NCI-H82 (cell line): ENCODE results near the gene SORCS1.
A peak's percentile ranks its signal among the peaks of the same experiment; 100 is the strongest.

ENCODE experiments used
- DNase-seq: peaks from one replicate; lab custom pipeline; 2025; lab: John Stamatoyannopoulos, UW

The SORCS1 gene

DNA sequence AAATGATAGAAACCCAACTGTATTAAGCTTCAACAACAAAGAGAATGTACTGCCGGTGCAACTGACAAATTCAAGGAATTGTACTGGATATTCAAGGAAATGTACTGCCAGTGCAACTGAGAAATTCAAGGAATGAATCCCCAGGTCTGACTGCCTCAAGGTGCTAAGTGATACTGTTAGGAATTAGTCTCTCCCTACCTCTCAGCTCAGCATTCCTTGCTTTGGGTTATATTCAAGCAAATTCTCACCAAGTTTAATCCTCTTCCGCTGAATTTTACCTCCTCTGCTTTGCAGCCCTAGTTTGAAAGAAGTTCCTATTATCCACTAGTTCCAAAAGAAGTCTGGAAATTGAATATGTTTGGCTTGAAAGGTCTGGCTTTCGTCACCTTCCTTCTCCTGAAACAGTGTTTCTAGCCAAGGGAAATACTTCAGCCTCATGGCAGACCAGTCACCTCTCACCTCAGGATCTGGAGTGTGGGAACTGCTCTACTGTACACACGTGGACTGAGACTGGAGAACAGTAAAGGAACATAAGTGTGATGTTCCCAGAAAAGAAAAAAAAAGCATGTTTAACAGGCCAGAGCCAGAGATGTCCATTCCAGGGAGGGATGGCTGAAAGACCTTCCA lies 60.4 kb downstream of the SORCS1 start:
- no peak for DNase-seq

GRCh38 chr10:107103174-107104025 lies 61.1 kb downstream of the SORCS1 start:
- no peak for DNase-seq

DNA sequence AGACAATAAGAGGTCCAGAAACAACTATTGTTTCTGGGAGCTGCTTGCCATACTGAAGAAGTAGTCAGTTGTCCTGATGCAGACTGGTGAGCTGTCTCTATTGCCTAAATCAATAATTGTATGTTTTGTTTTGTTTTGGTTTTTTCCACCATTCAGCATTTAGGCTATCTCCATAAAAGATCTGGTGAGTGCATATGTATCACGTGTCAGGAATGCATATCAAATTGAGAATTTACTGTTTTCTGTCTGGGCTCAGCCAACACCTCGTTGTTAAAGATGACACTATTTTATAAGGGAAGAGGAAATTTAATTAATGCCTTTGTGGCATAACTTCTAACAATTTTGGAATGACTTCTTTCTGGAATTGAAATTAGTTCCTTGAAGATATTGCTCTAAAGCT lies 66.2 kb downstream of the SORCS1 start:
- DNase-seq: no peak

DNA sequence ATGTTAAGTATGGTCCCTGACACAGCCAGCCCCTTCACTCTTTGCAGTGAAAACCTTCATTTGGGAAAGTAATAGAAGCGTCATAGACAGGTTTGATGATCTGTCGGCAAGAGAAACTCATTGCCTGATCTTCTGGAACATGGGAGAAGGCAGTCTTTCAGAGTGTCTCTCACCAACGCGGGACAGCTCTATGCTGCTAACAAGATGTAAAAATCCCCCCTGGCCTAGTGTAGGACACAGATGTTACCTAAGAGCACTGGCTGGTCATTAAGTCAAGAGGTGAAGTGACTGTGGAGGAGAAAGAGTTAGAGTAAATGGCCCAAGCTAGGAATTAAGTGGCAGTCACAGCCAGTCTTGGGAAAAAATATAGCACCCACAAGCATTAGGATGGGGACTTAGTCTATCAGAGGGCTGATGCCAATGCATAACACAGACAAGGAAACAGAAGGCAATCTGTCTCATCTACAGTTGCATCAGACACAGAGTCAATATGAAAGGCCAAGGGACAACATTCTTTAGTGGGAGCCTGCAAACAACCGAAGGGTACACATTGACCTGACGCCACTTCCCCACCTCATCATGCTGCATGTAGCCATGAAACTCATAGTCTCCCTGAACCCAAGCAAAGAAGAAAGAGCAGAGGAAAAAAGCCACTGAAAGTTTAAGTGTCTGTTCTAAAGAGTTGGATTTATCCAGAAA lies 69.5 kb downstream of the SORCS1 start:
- DNase-seq: no peak

DNA sequence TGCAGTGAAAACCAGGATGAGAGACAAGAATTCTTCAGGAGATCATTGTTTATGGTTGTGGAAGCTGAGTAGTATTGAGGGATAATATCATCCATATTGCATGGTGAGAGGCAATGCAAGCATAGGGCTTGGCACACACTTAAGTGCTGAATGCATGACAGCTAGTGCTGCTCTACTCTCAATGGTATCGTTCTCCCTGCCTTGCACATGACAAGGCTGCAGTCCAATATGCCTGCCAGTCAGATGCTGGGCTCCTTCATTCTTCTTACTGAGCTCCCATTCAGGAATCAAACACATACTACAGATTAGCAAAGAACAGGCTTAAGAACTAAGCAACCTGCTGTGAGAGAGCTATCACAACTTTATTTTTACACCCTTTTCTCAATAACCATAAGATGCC lies 72.2 kb downstream of the SORCS1 start:
- DNase-seq: no peak

DNA sequence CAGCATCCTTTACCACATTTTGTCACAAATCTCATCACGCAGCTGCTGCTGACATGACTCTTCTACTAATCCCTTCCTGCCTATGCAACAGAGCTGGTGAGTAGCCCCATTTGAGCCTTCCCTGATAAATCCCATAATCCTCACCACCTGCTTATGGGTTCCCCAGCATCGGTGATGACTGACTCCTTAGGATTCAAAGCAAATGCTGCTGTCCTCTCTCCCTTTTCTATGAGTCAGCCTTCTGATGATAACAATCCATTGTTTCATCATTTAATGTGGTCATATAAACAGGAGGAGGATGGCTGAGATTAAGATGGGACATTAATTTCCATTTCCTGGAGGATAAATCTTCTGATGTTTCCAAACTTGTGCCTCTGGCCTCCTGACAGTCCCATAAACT lies 73.4 kb downstream of the SORCS1 start:
- DNase-seq: peak; percentile 97

- no peak for DNase-seq
Measured at GRCh38 chr10:107085665-107086525, 78.6 kb downstream of the SORCS1 start.

DNA sequence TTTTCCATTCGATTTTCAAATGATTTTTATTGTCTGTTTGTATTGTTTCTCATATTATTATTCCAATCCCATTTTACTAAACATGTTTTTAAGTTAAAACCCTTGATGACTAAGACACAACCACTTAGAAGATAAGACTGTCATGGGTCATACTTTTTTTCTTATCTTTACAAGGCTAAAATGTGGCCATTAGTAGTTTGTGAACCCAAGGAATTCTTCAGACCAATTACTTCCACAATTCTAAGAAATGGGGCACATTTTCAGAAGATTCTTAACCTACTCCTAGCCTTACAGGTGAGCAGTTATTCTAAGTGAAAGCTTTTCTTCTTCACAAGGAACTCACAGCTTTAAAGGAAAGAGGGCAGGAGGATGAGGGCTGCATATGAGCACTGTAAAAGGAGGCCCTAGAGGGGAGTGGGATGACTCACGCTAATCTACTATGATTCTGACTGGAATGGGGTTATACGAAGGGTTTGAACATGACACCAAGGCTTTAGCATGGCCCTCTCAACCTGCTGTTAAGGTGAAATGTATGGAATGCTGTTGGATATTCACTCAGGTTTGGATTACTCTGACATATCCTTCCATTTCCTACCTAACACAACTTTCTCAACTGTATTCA lies 81.0 kb downstream of the SORCS1 start:
- DNase-seq: no peak

- DNase-seq: no peak
Measured at GRCh38 chr10:107081644-107082043, 82.9 kb downstream of the SORCS1 start.

DNA sequence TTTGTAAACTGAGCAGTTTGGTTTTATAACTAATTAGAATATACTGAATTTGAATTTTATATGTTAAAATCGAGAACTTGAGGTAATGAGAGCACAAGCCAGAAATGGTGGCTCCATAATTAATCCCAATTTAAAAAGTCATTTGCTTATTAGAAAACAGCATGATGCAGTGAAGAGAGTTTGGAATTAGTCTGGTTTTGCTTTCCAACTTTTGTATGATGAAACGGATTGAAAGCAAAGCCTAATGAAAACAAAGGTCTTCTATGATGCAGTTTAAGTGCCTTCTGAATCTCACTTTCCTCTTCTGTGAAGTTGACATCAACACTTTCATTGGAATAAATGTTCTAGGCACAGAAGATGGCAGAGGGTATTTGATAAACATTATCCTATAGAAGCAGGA lies 89.4 kb downstream of the SORCS1 start:
- no peak for DNase-seq

DNA sequence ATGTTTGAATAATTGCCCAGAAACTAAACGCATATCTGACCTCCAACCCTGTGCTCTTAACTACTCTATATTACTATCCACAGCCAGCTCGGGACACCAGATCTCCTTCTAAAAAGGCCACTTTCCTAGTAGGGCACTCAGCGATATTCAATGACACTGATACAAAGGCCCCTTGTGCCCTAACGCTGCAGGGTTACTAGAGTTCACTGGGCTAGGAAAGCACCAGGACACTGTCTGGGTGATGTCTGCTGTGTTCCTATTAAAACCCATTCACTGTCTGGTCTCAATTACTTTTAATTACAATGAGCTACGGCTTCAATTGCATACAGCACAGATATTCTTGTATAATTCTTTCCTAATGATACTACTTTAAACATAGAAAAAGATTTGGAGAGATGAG lies 91.7 kb downstream of the SORCS1 start:
- DNase-seq: no peak

DNA sequence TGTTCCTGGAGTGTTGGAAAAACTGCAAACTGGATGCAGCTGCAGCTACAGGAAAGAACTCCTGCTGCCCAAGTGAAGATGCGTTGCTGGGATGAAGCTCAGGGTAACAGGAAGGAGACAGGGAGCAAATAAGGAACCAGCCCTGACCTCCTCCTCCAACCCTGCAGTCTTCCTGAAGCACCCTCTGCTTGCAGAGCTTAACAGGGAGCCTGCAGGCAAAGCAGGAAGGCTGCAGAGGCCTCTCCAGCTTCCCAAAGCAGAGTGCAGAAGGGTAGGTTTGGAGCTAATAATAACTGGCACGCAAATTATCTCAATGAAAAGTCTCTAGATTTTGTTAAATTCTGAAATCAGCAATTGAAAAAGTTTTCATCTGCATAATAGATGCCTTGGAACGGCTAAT lies 92.5 kb downstream of the SORCS1 start:
- DNase-seq: no peak

- no peak for DNase-seq
Measured at GRCh38 chr10:107071301-107071700, 93.2 kb downstream of the SORCS1 start.

GRCh38 chr10:107067843-107068242 lies 96.7 kb downstream of the SORCS1 start:
- no peak for DNase-seq

- peak; percentile 27 for DNase-seq
Measured at GRCh38 chr10:107064075-107064474, 100.4 kb downstream of the SORCS1 start.

DNA sequence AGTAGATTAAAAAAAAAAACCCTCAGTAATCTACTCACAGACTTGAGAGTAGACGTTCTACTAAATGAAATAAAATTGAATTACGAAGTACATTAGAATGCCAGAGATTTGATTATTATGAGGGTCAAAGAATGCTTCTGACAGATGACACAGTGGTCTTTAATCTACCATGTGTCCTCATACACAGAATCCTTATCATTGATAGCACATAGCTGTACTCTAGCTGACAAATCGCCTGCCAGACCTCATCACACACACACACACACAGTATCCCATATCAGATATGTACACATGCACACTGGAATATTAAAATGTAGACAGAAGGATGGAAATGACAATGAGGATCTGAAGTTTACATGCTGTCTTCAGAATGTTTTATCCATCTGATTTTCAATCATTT lies 104.6 kb downstream of the SORCS1 start:
- DNase-seq: no peak

DNA sequence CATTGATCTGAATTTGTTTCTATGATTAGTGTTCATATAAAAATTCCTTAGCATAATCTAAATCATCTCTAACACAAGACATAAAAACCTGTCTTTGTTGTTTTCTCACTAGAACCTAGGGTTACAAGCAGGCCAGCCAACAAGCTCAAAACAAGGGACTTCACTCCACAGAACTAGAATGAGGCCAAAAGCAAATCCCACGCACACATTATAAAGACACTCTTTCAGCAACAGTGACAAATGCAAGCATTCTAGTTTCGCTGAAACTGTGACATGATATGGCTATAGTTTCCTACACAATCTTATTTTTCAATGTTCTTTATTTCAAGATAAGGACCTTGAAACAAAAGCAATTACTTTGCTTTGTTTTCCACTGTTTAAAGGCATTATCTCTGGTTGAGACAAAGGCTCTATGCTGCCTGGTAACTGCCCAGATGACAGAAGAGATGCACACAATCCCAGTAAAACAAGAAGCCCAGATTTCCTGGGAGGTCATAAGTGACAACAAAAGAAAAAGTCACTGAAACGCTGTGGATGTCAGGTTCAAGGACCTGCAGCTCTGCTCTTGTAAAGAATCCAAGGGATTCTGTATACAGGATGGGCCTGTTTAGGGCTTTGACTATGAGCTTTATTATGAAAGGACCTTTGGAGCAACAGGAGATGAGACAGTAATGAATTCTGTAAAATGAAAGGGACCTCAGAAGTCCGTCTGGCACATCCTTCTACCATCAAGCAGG lies 105.3 kb downstream of the SORCS1 start:
- no peak for DNase-seq

DNA sequence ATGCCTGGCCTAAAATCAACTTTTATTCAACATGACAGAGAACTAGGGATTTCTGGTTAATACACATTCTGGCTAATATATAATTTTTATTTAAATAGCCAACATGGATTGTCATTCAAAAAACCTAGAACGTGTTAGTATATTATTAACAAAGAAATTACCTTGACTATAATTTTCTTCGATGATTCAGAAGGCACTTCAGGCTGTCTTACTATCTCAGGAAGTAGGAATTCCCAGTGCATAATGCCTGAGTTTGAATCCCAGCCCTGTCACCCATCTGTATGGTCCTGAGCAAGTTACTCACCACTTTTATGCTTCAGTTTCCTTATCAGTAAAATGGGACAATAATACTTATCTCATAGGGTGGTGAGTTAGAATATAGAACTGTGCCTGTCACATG lies 106.2 kb downstream of the SORCS1 start:
- DNase-seq: no peak

DNA sequence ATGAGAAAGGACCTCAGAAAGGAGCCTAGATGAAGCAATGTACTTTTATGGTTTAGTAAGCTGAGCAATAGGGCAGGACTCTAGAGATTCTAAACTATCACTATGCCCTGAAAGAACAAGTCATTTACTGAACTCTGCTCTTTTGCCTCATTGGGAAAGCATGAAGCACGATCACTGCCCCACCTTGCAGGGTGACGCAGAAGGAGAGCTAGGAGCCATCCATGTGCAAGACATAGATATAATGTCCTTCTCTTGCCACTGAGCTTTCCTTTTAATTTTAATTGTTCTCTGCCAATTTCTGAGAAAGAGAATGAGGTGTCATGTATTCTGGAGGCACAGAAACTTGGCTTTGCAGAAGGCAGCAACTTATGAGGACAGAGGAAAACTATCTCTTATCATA lies 108.3 kb downstream of the SORCS1 start:
- no peak for DNase-seq

DNA sequence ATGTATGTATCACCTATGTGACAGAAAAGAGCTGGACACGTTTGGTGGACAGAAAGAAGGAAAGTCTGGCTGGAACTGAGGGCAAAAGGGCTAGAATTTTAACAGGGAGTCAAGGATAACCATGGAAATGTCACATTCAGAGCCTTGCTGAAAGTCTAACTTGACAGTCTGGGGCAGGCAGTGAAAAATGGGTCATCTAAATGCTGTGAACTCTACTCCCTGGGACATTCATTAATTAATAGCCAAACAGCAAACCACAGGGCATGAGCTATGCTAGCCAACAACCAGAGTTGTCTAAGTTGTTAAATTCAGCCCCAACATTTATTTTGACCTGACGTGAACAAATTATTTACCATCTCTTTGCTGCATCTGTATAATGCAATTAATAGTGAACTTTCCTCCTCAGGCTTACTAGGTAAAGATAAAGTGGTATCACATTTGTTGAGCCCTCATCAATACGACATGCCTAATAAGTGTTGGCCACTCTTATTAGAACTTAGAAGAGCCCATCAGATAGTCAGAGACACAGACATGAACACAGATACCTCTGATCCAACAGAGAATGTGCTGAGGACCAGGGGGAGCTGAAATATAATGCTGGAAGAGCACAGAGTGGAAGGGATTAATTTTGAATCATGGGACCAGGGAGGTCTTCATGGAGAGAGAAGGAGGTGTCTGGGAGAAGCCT lies 109.9 kb downstream of the SORCS1 start:
- DNase-seq: no peak
